GM12873 (cell line): ENCODE measurements around the gene PLAGL1.

Experiments
- CTCF ChIP-seq: IDR thresholded peaks from 2 replicates; pipeline ENCODE4 v1.5.1; 2012; ENCODE audit warnings: low read depth, mild to moderate bottlenecking, moderate library complexity, low read length, control low read depth; ENCODE audit not compliant: insufficient read depth; ENCODE audit errors: missing control alignments

PLAGL1 gene

GRCh38 chr6:143937668-143937970 is 70.4 kb downstream of the PLAGL1 start:
- no peak for TF ChIP-seq CTCF

GRCh38 chr6:143936778-143937667 is 71.0 kb downstream of the PLAGL1 start:
- TF ChIP-seq CTCF: no peak

GRCh38 chr6:143936347-143936746 is 71.7 kb downstream of the PLAGL1 start:
- no peak for TF ChIP-seq CTCF

GRCh38 chr6:143934867-143935266 is 73.2 kb downstream of the PLAGL1 start:
- no peak for TF ChIP-seq CTCF

- TF ChIP-seq CTCF: no peak
Observed at GRCh38 chr6:143934331-143934730, 73.7 kb downstream of the PLAGL1 start.

- no peak for TF ChIP-seq CTCF
Observed at GRCh38 chr6:143929975-143930374, 78.1 kb downstream of the PLAGL1 start.

GRCh38 chr6:143928853-143929252 is 79.2 kb downstream of the PLAGL1 start:
- no peak for TF ChIP-seq CTCF
